GM12878 (cell line): ENCODE data around the gene MARCHF9. TPM values are rescaled to one million over a fixed set of nuclear protein-coding genes. Genes with fewer than 3 reads are reported as not detected.

ENCODE experiments used
- ATAC-seq: fragments of 200-7000 bp; cut with Tn5 transposase; 3 replicates; pipeline ENCODE4 v1.9.1; 2020; ENCODE audit warnings: mild to moderate bottlenecking, moderate library complexity
- BruUV-seq: library from RNA; stranded (reverse); fragments of 400-500 nt; replicated peaks from 2 replicates; lab custom pipeline; 2021; lab: Mats Ljungman, UMichigan
- CTCF ChIA-PET: fragments of 300-600 bp; sonication (Branson Sonifier 250); formaldehyde crosslinking; extraction: SDS; loops from one replicate; lab custom pipeline; 2021; ENCODE audit warnings: inconsistent platforms; lab: Yijun Ruan, JAX
- POLR2A ChIA-PET: fragments of 350-600 bp; formaldehyde crosslinking; extraction: SDS; loops from one replicate; lab custom pipeline; 2021; ENCODE audit warnings: inconsistent platforms; lab: Charles Lee
- RAD21 ChIA-PET: fragments of 300-600 bp; sonication (Branson Sonifier 250); formaldehyde crosslinking; loops from one replicate; lab custom pipeline; 2023; ENCODE audit warnings: antibody characterized with exemption; ENCODE audit not compliant: unreplicated experiment; lab: Charles Lee
- SMC1A ChIA-PET: fragments of 300-600 bp; sonication (Branson Sonifier 250); formaldehyde crosslinking; loops from one replicate; lab custom pipeline; 2023; ENCODE audit not compliant: unreplicated experiment, uncharacterized antibody; lab: Charles Lee
- DNase-seq: peaks from one replicate; pipeline ENCODE4 v3.0.0-alpha.2; 2011; ENCODE audit warnings: low read depth, low spot score
- FAIRE-seq: peaks from 3 replicates; lab custom pipeline; 2011; peaks lifted over from hg19 to GRCh38; lab: Jason Lieb, UNC
- H2AFZ ChIP-seq: 2 replicates; pipeline ENCODE4 v1.6.0; 2011; ENCODE audit warnings: low read depth, low read length, control low read depth; ENCODE audit not compliant: control insufficient read depth
- H3K27ac ChIP-seq: 2 replicates; pipeline ENCODE4 v1.5.1; 2011; ENCODE audit warnings: control low read depth; ENCODE audit not compliant: control insufficient read depth, insufficient read depth
- H3K27me3 ChIP-seq, 2 experiments: replicated peaks in 1 of 2; 2 replicates each; pipeline versions ENCODE4 v1.6.0 to v1.6.1; 2011; ENCODE audit warnings: low read length in 1 of 2; ENCODE audit not compliant: control insufficient read depth in 2 of 2, insufficient read depth in 2 of 2
- H3K36me3 ChIP-seq, 2 experiments: 2 replicates each; pipeline ENCODE4 v1.5.1; 2011; ENCODE audit warnings: low read length in 1 of 2; ENCODE audit not compliant: control insufficient read depth in 2 of 2, insufficient read depth in 2 of 2
- H3K4me1 ChIP-seq: 2 replicates; pipeline ENCODE4 v1.6.1; 2011; ENCODE audit warnings: mild to moderate bottlenecking, low read length, moderate library complexity, mixed read lengths; ENCODE audit not compliant: control insufficient read depth, insufficient read depth
- H3K4me2 ChIP-seq: 2 replicates; pipeline ENCODE4 v1.6.0; 2011; ENCODE audit warnings: control low read depth; ENCODE audit not compliant: control insufficient read depth, insufficient read depth
- H3K4me3 ChIP-seq: fragments of 200-600 bp; sonication (generic); 2 replicates; pipeline ENCODE4 v1.5.1; 2016
- H3K79me2 ChIP-seq: 2 replicates; pipeline ENCODE4 v1.6.0; 2011; ENCODE audit warnings: low read length; ENCODE audit not compliant: control insufficient read depth, insufficient read depth
- H3K9ac ChIP-seq: 2 replicates; pipeline ENCODE4 v1.8.0; 2011; ENCODE audit warnings: low read length, control low read depth, mixed read lengths; ENCODE audit not compliant: control insufficient read depth, insufficient read depth
- H3K9me3 ChIP-seq: replicated peaks from 3 replicates; pipeline ENCODE4 v1.5.1; 2011; ENCODE audit warnings: mild to moderate bottlenecking, low read length; ENCODE audit not compliant: control insufficient read depth, insufficient read depth
- H4K20me1 ChIP-seq: 2 replicates; pipeline ENCODE4 v1.6.0; 2011; ENCODE audit not compliant: control insufficient read depth, insufficient read depth
- CBX3 ChIP-seq: fragments of 200-600 bp; sonication (generic); IDR thresholded peaks from 2 replicates; pipeline ENCODE4 v1.6.1; 2016; ENCODE audit warnings: low read depth, borderline replicate concordance
- CHD1 ChIP-seq: IDR thresholded peaks from 2 replicates; pipeline ENCODE4 v1.6.1; 2012; ENCODE audit warnings: low read depth, low read length, improper control_type of control experiment
- E4F1 ChIP-seq: fragments of 450-650 bp; IDR thresholded peaks from 2 replicates; pipeline ENCODE4 v1.6.1; 2018; ENCODE audit warnings: borderline replicate concordance, mild to moderate bottlenecking; ENCODE audit not compliant: partially characterized antibody
- GABPA ChIP-seq: IDR thresholded peaks from 2 replicates; pipeline ENCODE4 v1.6.1; 2014; ENCODE audit warnings: antibody characterized with exemption, low read depth, mild to moderate bottlenecking, inconsistent platforms
- GATAD2B ChIP-seq: fragments of 450-650 bp; conservative IDR thresholded peaks from 2 replicates; pipeline ENCODE4 v1.6.1; 2017; ENCODE audit warnings: low read depth, mild to moderate bottlenecking, moderate library complexity
- HCFC1 ChIP-seq: fragments of 150-350 bp; IDR thresholded peaks from 2 replicates; pipeline ENCODE4 v1.6.1; 2014; ENCODE audit warnings: low read length
- NKRF ChIP-seq: fragments of 450-650 bp; conservative IDR thresholded peaks from 2 replicates; pipeline ENCODE4 v1.6.1; 2017; ENCODE audit warnings: mild to moderate bottlenecking, moderate library complexity
- PAX8 ChIP-seq: fragments of 450-650 bp; IDR thresholded peaks from 2 replicates; pipeline ENCODE4 v1.6.1; 2017; ENCODE audit warnings: mild to moderate bottlenecking, moderate library complexity
- SP1 ChIP-seq: IDR thresholded peaks from one replicate; pipeline ENCODE4 v1.6.1; 2011; ENCODE audit warnings: low read depth, low read length
- SPI1 ChIP-seq: IDR thresholded peaks from 2 replicates; pipeline ENCODE4 v1.6.1; 2011; ENCODE audit warnings: low read depth, mild to moderate bottlenecking, low read length, moderate library complexity, borderline replicate concordance; ENCODE audit not compliant: insufficient read depth
- ZNF207 ChIP-seq: fragments of 450-650 bp; IDR thresholded peaks from 2 replicates; pipeline ENCODE4 v1.6.1; 2014; ENCODE audit warnings: antibody characterized with exemption, mild to moderate bottlenecking, borderline replicate concordance
- WGBS: methylation state at CpG from one replicate; pipeline ENCODE4 v1.1.6; 2016; ENCODE audit warnings: low lambda C conversion rate; ENCODE audit not compliant: insufficient replicate concordance, insufficient coverage; ENCODE audit errors: missing lambda C conversion rate; 5-methylcytosine and 5-hydroxymethylcytosine counted together
- in situ Hi-C: fragments of 300-500 bp; cut with MboI; formaldehyde crosslinking; loops from 9 replicates; pipeline ENCODE4 v1.14.3; 2018; ENCODE audit warnings: mixed read lengths
- intact Hi-C: fragments of 100-400 bp; cut with micrococcal nuclease; formaldehyde crosslinking; loops from one replicate; pipeline ENCODE4 v1.14.2; 2022; ENCODE audit not compliant: unreplicated experiment
- polyA plus RNA-seq, 11 experiments: library from polyadenylated mRNA; depleted of rRNA in 4 of 11; unstranded in 6 of 11; stranded (reverse) in 5 of 11; fragments of >200 nt; fragmentation: Nextera tagmentation in 4 of 11; fragmentation: Illumina TruSeq in 1 of 11; extraction: Ambion mirVana in 4 of 11; extraction: Trizol in 1 of 11; gene quantifications; 1 replicate in 1 of 11; 2 replicates in 10 of 11; pipeline versions ENCODE4 v1.2.1 to v1.2.3, GENCODE V29; 2011 to 2016; ENCODE audit warnings: inconsistent platforms in 2 of 11, missing spikeins in 2 of 11, low read depth in 1 of 11
- total RNA-seq, 4 experiments: library from RNA; depleted of rRNA in 3 of 4; stranded (reverse); fragments of >200 nt in 3 of 4; fragmentation: Illumina TruSeq in 1 of 4; extraction: Trizol in 1 of 4; gene quantifications; 2 replicates each; pipeline versions ENCODE4 v1.2.1 to v1.2.3, GENCODE V29; 2013 to 2021

Gene MARCHF9
- total and polyA plus RNA-seq, 10 of the 15 experiments (the other 5 are each of a cell fraction or from before 2014, with no cell fraction given), result 2.4 to 29.3 (median 13.0) TPM

GRCh38 chr12:57724936-57725740 is 29.8 kb upstream of the MARCHF9 start:
- SMC1A ChIA-PET, result no interaction called here
- BruUV-seq, result no TSS peak
- Histone ChIP-seq H3K27me3 (no peaks in the 10 kb centered on the region), H3K4me2 (no peak overlapping the region), H3K4me3 (no peak overlapping the region), H3K79me2 (no peaks in the 10 kb centered on the region), H3K9ac (no peak overlapping the region), H2AFZ (no peak overlapping the region), H3K4me1 (no peaks in the 10 kb centered on the region), H3K9me3 (no peaks in the 10 kb centered on the region), H4K20me1 (no peaks in the 10 kb centered on the region), H3K27ac (no peak overlapping the region), H3K36me3 (peaks cover 5 to 8% of the 10 kb centered on the region in 2 experiments; a peak in 3 of 4 replicates)
- RAD21 ChIA-PET, result no interaction called here
- 74% methylated on average over 11 of the region's 11 CpGs for WGBS
- TF ChIP-seq SPI1 (peak; percentile 53; the same call in 1 of the 2 replicates), PAX8 (no peak)
- CTCF ChIA-PET, result interaction anchor here (0.6 to 1.6 kb wide), 2 partner anchors 17 to 159 kb away, joined by 3 to 5 read pairs; no protein-coding TSS in a partner anchor
- POLR2A ChIA-PET, result no interaction called here
- in situ Hi-C loops (no loop called here), intact Hi-C loops (no loop called here)
- ATAC-seq (peak; percentile 33), DNase-seq (no peak), FAIRE-seq (no peak)

GRCh38 chr12:57725851-57726150 is 29.1 kb upstream of the MARCHF9 start:
- ChIA-PET CTCF (interaction anchor here (1.6 kb wide), 1 partner anchor 17 kb away, joined by 5 read pairs; no protein-coding TSS in a partner anchor), SMC1A (no interaction called here), RAD21 (no interaction called here), POLR2A (no interaction called here)
- no TSS peak for BruUV-seq
- H3K9ac ChIP-seq, result no peak overlapping the region
- H3K4me3 ChIP-seq, result no peak overlapping the region
- no peaks in the 10 kb centered on the region for H3K9me3 ChIP-seq
- in situ Hi-C loops, result no loop called here
- H3K4me2 ChIP-seq, result no peak overlapping the region
- WGBS, result 91% methylated on average over 10 of the region's 10 CpGs
- H3K4me1 ChIP-seq, result no peaks in the 10 kb centered on the region
- intact Hi-C loops, result no loop called here
- no peaks in the 10 kb centered on the region for H4K20me1 ChIP-seq
- H3K36me3 ChIP-seq, result peaks cover 9 to 10% of the 10 kb centered on the region in 2 experiments; a peak in 3 of 4 replicates
- FAIRE-seq, result no peak
- H3K27ac ChIP-seq, result no peak overlapping the region
- no peak for DNase-seq
- no peak for ATAC-seq
- H3K27me3 ChIP-seq, result no peaks in the 10 kb centered on the region
- H3K79me2 ChIP-seq, result no peaks in the 10 kb centered on the region
- TF ChIP-seq HCFC1, result no peak
- no peak for TF ChIP-seq NKRF
- no peak for TF ChIP-seq CBX3
- TF ChIP-seq SP1, result no peak
- TF ChIP-seq GABPA, result no peak
- no peak for TF ChIP-seq CHD1
- TF ChIP-seq E4F1, result no peak
- no peak for TF ChIP-seq GATAD2B
- TF ChIP-seq ZNF207, result no peak
- no peak overlapping the region for H2AFZ ChIP-seq
